ENCODE measurements around the gene ABLIM2.

- TF ChIP-seq POLR2A (IDR thresholded peaks at IDR 0.05) = no peak
- TF ChIP-seq CTCF (IDR thresholded peaks at IDR 0.05 in 4 of 5, conservative IDR thresholded peaks at IDR 0.05 in 1 of 5) = no peak
Observed at GRCh38 chr4:8118531-8118930, 40.1 kb downstream of the ABLIM2 start.

All from gastrocnemius medialis (tissue), 4 donors.